HG03039 (cell line): Measurements from ENCODE around the gene KICS2.
A peak's percentile ranks its signal among the peaks of the same experiment; 100 is the strongest.

ENCODE experiments used
- ATAC-seq: cut with Tn5 transposase; IDR thresholded peaks from one replicate; pipeline ENCODE4 v1.9.1; 2021; ENCODE audit warnings: mild to moderate bottlenecking, moderate library complexity; ENCODE audit not compliant: unreplicated experiment

Gene KICS2

GRCh38 chr12:64222009-64222765 is at the start of gene KICS2:
Gene KICS2 (minus strand): TSS chr12:64222296. CDS start chr12:64222237, 59 bp downstream.
- peak; percentile 96 for ATAC-seq

- ATAC-seq = no peak
Observed at GRCh38 chr12:64270411-64270810, 48.3 kb upstream of the KICS2 start.

DNA sequence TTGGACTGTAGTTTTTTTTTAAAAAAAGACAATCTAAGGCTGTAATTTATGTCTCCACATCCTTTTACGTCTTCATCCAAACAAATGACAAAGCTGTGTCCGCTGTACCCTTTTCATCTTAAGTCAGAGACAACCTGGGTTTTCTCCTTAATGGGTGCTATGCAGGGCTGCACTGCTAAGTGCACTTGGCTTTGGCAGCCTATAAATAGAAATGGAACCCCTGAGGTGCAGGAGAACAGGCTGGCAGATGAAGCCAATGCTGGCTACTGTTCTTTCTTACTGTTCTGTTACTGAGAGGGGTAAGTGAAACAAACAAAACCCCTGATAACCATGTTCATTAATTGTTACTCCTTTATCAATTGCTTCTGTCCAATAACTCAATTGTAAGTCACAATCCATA is 47.1 kb upstream of the KICS2 start:
- no peak for ATAC-seq

DNA sequence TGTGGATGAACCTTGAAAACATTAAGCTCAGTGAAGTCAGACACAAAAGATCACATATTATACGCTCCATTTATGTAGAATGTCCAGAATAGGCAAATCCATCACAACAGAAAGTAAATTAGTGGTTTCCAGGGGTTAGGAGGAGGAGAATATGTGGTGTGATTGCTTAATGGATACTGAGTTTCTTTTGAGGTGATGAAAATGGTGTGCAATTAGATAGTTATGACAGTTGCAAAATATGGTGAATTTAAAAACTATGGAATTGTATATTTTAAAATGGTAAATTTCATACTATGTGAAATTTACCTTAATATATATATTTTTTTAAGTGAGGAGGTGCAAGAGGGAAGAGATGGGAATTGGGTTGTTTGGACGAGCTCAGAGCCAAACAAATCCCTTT is 46.3 kb upstream of the KICS2 start:
- no peak for ATAC-seq

- ATAC-seq = no peak
Observed at GRCh38 chr12:64265839-64266238, 43.7 kb upstream of the KICS2 start.

GRCh38 chr12:64261813-64262212 is 39.7 kb upstream of the KICS2 start:
- no peak for ATAC-seq

GRCh38 chr12:64258576-64258975 is 36.5 kb upstream of the KICS2 start:
- no peak for ATAC-seq

DNA sequence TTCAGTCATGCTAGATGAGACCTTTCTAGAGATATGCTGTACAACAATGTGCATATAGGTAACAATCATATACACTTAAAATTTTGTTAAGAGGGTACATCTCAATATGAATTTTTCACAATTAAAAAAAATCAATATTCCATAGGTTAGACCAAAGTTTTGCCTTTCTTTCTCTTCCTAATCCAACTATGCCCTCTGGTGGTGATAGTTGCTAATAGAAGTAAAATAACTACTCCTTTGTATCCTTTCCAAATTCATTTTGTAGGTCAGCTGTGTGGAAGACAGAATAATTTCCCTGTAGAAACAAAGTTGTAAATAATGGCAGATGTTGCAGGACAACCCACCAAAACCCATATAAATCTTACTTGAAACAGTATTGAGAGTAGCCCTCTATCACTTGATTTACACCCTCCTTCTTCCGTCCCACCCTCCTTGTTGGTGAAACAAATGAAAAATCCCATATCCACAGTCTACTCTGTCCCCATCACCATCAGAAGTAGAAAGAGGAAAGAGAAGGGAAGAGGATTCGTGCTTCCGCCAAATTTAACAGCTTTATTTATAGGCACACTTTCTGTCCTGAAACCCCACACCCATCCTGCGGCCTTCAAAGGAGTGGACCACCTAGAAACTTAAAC is 34.2 kb upstream of the KICS2 start:
- ATAC-seq = no peak

- no peak for ATAC-seq
Observed at GRCh38 chr12:64255249-64255648, 33.2 kb upstream of the KICS2 start.

DNA sequence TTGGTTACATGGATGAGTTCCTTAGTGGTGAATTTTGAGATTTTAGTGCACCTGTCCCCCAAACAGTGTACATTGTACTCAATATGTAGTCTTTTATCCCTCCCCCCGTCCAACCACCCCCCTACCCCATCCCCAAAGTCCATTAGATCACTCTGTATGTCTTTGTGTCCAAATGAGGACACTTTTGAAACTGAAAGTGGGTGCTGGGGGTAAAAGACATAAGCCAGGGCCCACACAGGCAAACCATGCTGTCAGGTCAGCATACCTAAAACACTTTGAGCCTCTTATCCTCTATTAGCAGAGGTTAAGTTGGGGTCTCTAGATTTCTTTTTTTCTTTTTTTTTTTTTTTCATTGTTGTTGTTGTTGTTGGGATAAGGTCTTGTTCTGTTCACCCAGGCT is 31.3 kb upstream of the KICS2 start:
- no peak for ATAC-seq

GRCh38 chr12:64252681-64253080 is 30.6 kb upstream of the KICS2 start:
- no peak for ATAC-seq

DNA sequence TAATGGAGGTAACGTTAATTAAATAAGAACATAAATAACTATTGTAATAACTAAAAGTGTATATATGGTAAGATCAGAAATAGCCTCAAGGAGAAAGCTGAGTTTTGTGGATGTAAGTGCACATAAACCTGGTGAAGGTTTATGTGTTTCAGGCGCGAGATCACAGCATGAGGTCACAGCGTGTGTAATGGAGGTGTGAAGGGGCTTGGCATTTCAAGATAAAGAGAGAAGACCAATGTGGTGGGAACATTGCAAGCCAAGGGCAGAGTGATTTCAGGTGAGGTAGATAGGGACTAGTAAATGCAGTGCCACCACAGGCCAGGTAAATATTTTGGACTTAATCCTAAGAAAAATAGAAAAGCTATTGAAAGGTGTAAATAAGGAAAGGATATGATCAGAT is 21.7 kb upstream of the KICS2 start:
- ATAC-seq = no peak

DNA sequence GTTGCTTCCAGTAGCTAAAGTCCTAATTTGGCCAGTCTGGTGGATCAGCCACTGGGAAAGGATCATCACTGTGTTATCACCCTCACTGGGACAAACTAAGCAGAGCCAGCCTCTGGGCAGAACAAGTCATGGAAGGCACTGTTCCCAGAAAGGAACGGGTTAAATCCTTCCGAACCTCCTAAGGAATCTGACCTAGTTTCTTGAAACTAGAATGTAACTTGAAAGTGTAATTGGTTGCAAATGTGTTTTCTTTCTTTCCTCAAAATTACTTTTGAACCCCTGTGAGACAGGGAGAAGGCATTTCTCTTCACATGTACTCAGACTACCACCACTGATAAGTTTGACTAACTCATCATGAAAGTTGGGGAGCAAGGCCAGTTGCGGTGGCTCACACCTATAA is 18.7 kb upstream of the KICS2 start:
- no peak for ATAC-seq

- ATAC-seq = no peak
Observed at GRCh38 chr12:64237382-64237781, 15.3 kb upstream of the KICS2 start.

- ATAC-seq = no peak
Observed at GRCh38 chr12:64236549-64236948, 14.5 kb upstream of the KICS2 start.

GRCh38 chr12:64232196-64232595 is 10.1 kb upstream of the KICS2 start:
- ATAC-seq = no peak

- no peak for ATAC-seq
Observed at GRCh38 chr12:64229796-64230195, 7.7 kb upstream of the KICS2 start.

- ATAC-seq = no peak
Observed at GRCh38 chr12:64229240-64229639, 7.1 kb upstream of the KICS2 start.

GRCh38 chr12:64225626-64226025 is 3.5 kb upstream of the KICS2 start:
- no peak for ATAC-seq

DNA sequence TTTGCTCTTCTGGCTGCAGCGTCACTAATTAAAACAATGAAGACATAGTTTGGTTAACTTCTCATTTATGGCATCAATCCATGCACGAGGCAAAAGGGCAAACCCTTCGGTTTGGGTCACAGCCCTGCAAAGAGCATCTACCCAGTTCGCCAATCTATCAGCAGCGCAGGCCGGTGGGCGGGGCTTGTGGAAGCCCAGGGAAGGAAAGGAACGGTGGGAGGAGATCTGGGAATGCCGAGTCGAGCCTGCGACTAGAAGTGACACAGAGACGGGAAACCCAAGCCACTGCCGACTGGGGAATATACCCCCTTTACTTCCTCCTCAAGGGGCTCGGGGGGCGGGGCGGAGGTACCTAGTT is 466 bp downstream of the KICS2 start:
- ATAC-seq = peak; percentile 31

GRCh38 chr12:64220046-64220445 is 2.0 kb downstream of the KICS2 start:
- ATAC-seq = no peak

GRCh38 chr12:64219145-64219544 is 3.0 kb downstream of the KICS2 start:
- no peak for ATAC-seq

DNA sequence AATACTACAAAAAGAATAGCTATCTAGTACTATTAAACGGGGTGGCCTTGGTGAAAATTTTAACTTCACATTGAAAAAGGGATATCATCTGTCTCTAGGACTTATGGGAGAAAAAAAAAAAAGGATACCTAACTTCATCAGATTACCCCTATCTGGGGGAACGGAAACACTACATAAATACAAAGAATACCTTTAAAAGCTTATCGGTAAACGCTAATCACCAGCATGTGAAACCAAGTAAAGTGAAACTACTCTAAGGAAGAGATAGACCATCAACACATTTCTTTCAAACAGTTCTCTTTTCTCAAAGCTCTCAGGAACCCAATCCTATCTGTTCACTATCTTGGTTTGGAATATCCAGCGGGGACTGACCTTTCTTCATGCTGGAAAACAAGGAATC is 3.5 kb downstream of the KICS2 start:
- no peak for ATAC-seq
